OCI-LY1 (cell line): ENCODE data around the gene TMEM35A.

Experiments used
- H2AFZ ChIP-seq: fragments of 200-600 bp; sonication (generic), shearing (Covaris generic); 2 replicates; pipeline ENCODE4 v1.6.0; 2014; ENCODE audit warnings: antibody characterized with exemption, mild to moderate bottlenecking, low read length
- H3F3A ChIP-seq: fragments of 200-600 bp; sonication (generic), shearing (Covaris generic); 2 replicates; pipeline ENCODE4 v1.6.0; 2014; ENCODE audit warnings: mild to moderate bottlenecking, antibody characterized with exemption, low read length, moderate library complexity; ENCODE audit not compliant: insufficient read depth
- H3K27ac ChIP-seq: fragments of 200-600 bp; sonication (generic); 2 replicates; pipeline ENCODE4 v1.5.1; 2014; ENCODE audit warnings: low read length, mixed run types, mild to moderate bottlenecking, low read depth; ENCODE audit not compliant: poor library complexity, severe bottlenecking
- H3K27me3 ChIP-seq: fragments of 200-600 bp; sonication (generic); 2 replicates; pipeline ENCODE4 v1.6.0; 2014; ENCODE audit warnings: antibody characterized with exemption, mild to moderate bottlenecking, low read length, moderate library complexity; ENCODE audit not compliant: insufficient read depth
- H3K36me3 ChIP-seq: fragments of 200-600 bp; sonication (generic); 2 replicates; pipeline ENCODE4 v1.6.1; 2014; ENCODE audit warnings: mild to moderate bottlenecking, antibody characterized with exemption, low read length, moderate library complexity, mixed read lengths; ENCODE audit not compliant: insufficient read depth
- H3K4me1 ChIP-seq: fragments of 200-600 bp; sonication (generic); 2 replicates; pipeline ENCODE4 v1.5.1; 2014; ENCODE audit warnings: mild to moderate bottlenecking, low read length, moderate library complexity; ENCODE audit not compliant: insufficient read depth, severe bottlenecking
- H3K4me2 ChIP-seq: fragments of 200-600 bp; sonication (generic), shearing (Covaris generic); 2 replicates; pipeline ENCODE4 v1.6.1; 2014; ENCODE audit warnings: low read length
- H3K4me3 ChIP-seq: fragments of 200-600 bp; sonication (generic); 2 replicates; pipeline ENCODE4 v1.5.1; 2014; ENCODE audit warnings: low read length, low read depth, mild to moderate bottlenecking, mixed read lengths; ENCODE audit not compliant: poor library complexity, severe bottlenecking
- H3K79me2 ChIP-seq: fragments of 200-600 bp; shearing (Covaris generic); 2 replicates; pipeline ENCODE4 v1.6.1; 2016; ENCODE audit warnings: mixed run types, low read length, mixed read lengths; ENCODE audit not compliant: insufficient read depth
- H3K9ac ChIP-seq: fragments of 200-600 bp; sonication (generic), shearing (Covaris generic); 2 replicates; pipeline ENCODE4 v1.6.1; 2014; ENCODE audit warnings: mild to moderate bottlenecking, low read length, mixed read lengths
- H3K9me2 ChIP-seq: fragments of 200-600 bp; sonication (generic), shearing (Covaris generic); 2 replicates; pipeline ENCODE4 v1.6.1; 2014; ENCODE audit warnings: low read depth, mild to moderate bottlenecking, low read length, mixed read lengths
- H3K9me3 ChIP-seq: fragments of 200-600 bp; shearing (Covaris generic); 2 replicates; pipeline ENCODE4 v1.6.1; 2014; ENCODE audit warnings: low read length, mixed read lengths
- H4K20me1 ChIP-seq: fragments of 200-600 bp; sonication (generic), shearing (Covaris generic); 2 replicates; pipeline ENCODE4 v1.6.0; 2016; ENCODE audit warnings: mild to moderate bottlenecking, low read length; ENCODE audit not compliant: insufficient read depth
- CTCF ChIP-seq: fragments of 200-600 bp; sonication (generic), shearing (Covaris generic); IDR thresholded peaks from 2 replicates; pipeline ENCODE4 v1.5.1; 2017; ENCODE audit warnings: mild to moderate bottlenecking, antibody characterized with exemption, low read length, moderate library complexity, mixed read lengths
- EZH2 ChIP-seq: fragments of 200-600 bp; sonication (generic), shearing (Covaris generic); IDR thresholded peaks from 2 replicates; pipeline ENCODE4 v1.8.0; 2017; ENCODE audit warnings: borderline replicate concordance, mixed run types, mild to moderate bottlenecking, antibody characterized with exemption, low read length, moderate library complexity, mixed read lengths

Gene TMEM35A

GRCh38 chrX:101117701-101118100 lies 39.0 kb downstream of the TMEM35A start:
- H3K9me3 ChIP-seq, result no peaks in the 10 kb centered on the region
- no peak overlapping the region for H3K27ac ChIP-seq
- H3K4me1 ChIP-seq, result no peaks in the 10 kb centered on the region
- TF ChIP-seq EZH2, result no peak
- TF ChIP-seq CTCF, result no peak
- H3F3A ChIP-seq, result no peaks in the 10 kb centered on the region
- H3K4me3 ChIP-seq, result no peak overlapping the region
- peaks cover 62% of the 10 kb centered on the region for H3K36me3 ChIP-seq
- H3K9ac ChIP-seq, result no peak overlapping the region
- no peaks in the 10 kb centered on the region for H3K27me3 ChIP-seq
- H3K4me2 ChIP-seq, result no peak overlapping the region
- no peaks in the 10 kb centered on the region for H3K79me2 ChIP-seq
- H4K20me1 ChIP-seq, result no peaks in the 10 kb centered on the region
- no peak overlapping the region for H2AFZ ChIP-seq
- no peaks in the 10 kb centered on the region for H3K9me2 ChIP-seq

GRCh38 chrX:101136235-101136634 lies 57.6 kb downstream of the TMEM35A start:
- H3K9me3 ChIP-seq, result no peaks in the 10 kb centered on the region
- H3F3A ChIP-seq, result no peaks in the 10 kb centered on the region
- H3K4me3 ChIP-seq, result no peak overlapping the region
- no peaks in the 10 kb centered on the region for H3K79me2 ChIP-seq
- H3K36me3 ChIP-seq, result peaks cover 31% of the 10 kb centered on the region
- no peaks in the 10 kb centered on the region for H3K27me3 ChIP-seq
- no peak overlapping the region for H3K4me2 ChIP-seq
- TF ChIP-seq CTCF (no peak), EZH2 (no peak)
- H3K9me2 ChIP-seq, result no peaks in the 10 kb centered on the region
- no peaks in the 10 kb centered on the region for H3K4me1 ChIP-seq
- H3K27ac ChIP-seq, result no peak overlapping the region
- H4K20me1 ChIP-seq, result no peaks in the 10 kb centered on the region
- no peak overlapping the region for H2AFZ ChIP-seq
- no peak overlapping the region for H3K9ac ChIP-seq
